Activated CD4-positive, alpha-beta T cell treated with anti-CD3 and anti-CD28 coated beads, Interleukin-2, amount 10 ng/mL, durations not matched to agents 7 days and 5 days (primary cell): ENCODE data around the gene GLRX5. TPM values are rescaled to one million over a fixed set of nuclear protein-coding genes. Genes with fewer than 3 reads are reported as not detected.
"Not testable (repeated sequence)": the region's sequence is repeated elsewhere in the genome, so short reads cannot be mapped to it uniquely, and the experiment has no call there.

Source experiments
- CTCF ChIA-PET: fragments of 350-600 bp; sonication (Branson Sonifier 250); formaldehyde crosslinking; loops from one replicate; lab custom pipeline; 2021; ENCODE audit warnings: antibody characterized with exemption; lab: Charles Lee
- POLR2A ChIA-PET: fragments of 350-600 bp; sonication (Branson Sonifier 250); formaldehyde crosslinking; loops from one replicate; lab custom pipeline; 2021; ENCODE audit warnings: antibody characterized with exemption; lab: Charles Lee
- DNase-seq: peaks from one replicate; pipeline ENCODE4 v3.0.0-alpha.2; 2020
- H3K27ac Mint-ChIP-seq: one replicate; pipeline ENCODE4 v1.8.0; 2021; ENCODE audit warnings: mild to moderate bottlenecking, moderate library complexity, mixed read lengths
- H3K27me3 Mint-ChIP-seq: one replicate; pipeline ENCODE4 v1.8.0; 2021; ENCODE audit warnings: mixed read lengths
- H3K36me3 Mint-ChIP-seq: one replicate; pipeline ENCODE4 v1.8.0; 2021; ENCODE audit warnings: low read depth, mixed read lengths
- H3K4me1 Mint-ChIP-seq: one replicate; pipeline ENCODE4 v1.8.0; 2021; ENCODE audit warnings: mixed read lengths
- H3K4me3 Mint-ChIP-seq: one replicate; pipeline ENCODE4 v1.8.0; 2021; ENCODE audit warnings: mild to moderate bottlenecking, moderate library complexity, mixed read lengths
- H3K9me3 Mint-ChIP-seq: one replicate; pipeline ENCODE4 v1.8.0; 2021; ENCODE audit warnings: mixed read lengths
- total RNA-seq, 2 experiments: library from RNA; stranded (reverse); gene quantifications; one replicate each; pipeline ENCODE4 v1.2.3, GENCODE V29; 2021

GLRX5 gene
- total RNA-seq, 2 experiments from 2014 or later, result 36.6 to 51.2 TPM

DNA sequence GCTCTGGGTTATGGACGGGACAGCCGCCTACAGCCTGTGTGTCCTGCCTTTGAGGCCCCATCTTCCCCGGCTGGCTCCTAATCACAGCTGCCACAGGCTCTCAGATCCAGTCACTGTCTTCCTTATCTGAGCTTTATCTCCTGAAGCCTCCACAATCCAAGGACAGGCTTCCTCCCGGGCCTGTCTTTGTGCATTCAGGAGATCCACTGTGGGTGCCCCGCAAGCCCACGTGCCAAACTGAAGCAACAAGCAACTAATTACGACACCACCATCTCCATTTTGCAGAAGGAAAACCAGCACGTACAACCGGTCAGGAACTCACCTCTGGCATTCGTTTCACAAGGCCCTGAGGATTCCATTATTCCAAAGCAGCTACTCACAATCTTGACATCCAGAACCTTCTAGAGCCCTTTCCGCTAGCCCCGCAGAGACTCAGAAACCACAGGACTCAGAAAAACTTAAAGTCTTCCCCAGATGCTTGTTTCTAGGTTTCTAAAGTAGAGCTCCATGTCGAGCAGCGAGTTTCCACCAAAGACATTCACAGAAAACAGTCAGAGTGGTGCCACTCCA is 32.4 kb upstream of the GLRX5 start:
- Mint-ChIP-seq H3K4me3 (no peak overlapping the region), H3K36me3 (peaks cover 52% of the 10 kb centered on the region), H3K27me3 (no peaks in the 10 kb centered on the region), H3K4me1 (peaks cover 77% of the 10 kb centered on the region), H3K27ac (no peak overlapping the region), H3K9me3 (no peaks in the 10 kb centered on the region)
- POLR2A ChIA-PET, result no interaction called here
- CTCF ChIA-PET, result interaction anchor here (2.7 kb wide), 1 partner anchor 10 kb away, joined by 8 read pairs; no protein-coding TSS in a partner anchor
- DNase-seq, result no peak

- peaks cover 81% of the 10 kb centered on the region for H3K4me1 Mint-ChIP-seq
- H3K4me3 Mint-ChIP-seq, result no peak overlapping the region
- no peak overlapping the region for H3K27ac Mint-ChIP-seq
- H3K36me3 Mint-ChIP-seq, result peaks cover 57% of the 10 kb centered on the region
- CTCF ChIA-PET, result interaction anchor here (1.0 to 2.7 kb wide), 2 partner anchors 9 to 19 kb away, joined by 3 to 8 read pairs; no protein-coding TSS in a partner anchor
- no peaks in the 10 kb centered on the region for H3K9me3 Mint-ChIP-seq
- no peaks in the 10 kb centered on the region for H3K27me3 Mint-ChIP-seq
- no peak for DNase-seq
- POLR2A ChIA-PET, result interaction anchor here (1.3 kb wide), 1 partner anchor 16 kb away, joined by 5 read pairs; no protein-coding TSS in a partner anchor
Measured at GRCh38 chr14:95503365-95504134, 31.3 kb upstream of the GLRX5 start.

- Mint-ChIP-seq H3K4me1 (peaks cover 77% of the 10 kb centered on the region), H3K9me3 (no peaks in the 10 kb centered on the region), H3K27me3 (no peaks in the 10 kb centered on the region), H3K27ac (peak overlapping the region; percentile 69), H3K4me3 (no peak overlapping the region), H3K36me3 (peaks cover 57% of the 10 kb centered on the region)
- CTCF ChIA-PET, result interaction anchor here (0.6 to 1.0 kb wide), 2 partner anchors 19 to 34 kb away, joined by 3 read pairs; no protein-coding TSS in a partner anchor
- POLR2A ChIA-PET, result interaction anchor here (0.7 to 1.3 kb wide), 2 partner anchors 8 to 15 kb away, joined by 3 to 5 read pairs; no protein-coding TSS in a partner anchor
- DNase-seq, result no peak
Measured at GRCh38 chr14:95504135-95505029, 30.5 kb upstream of the GLRX5 start.

GRCh38 chr14:95505030-95505589 is 29.7 kb upstream of the GLRX5 start:
- ChIA-PET POLR2A (interaction anchor here (0.7 to 1.3 kb wide), 2 partner anchors 9 to 14 kb away, joined by 3 to 5 read pairs; no protein-coding TSS in a partner anchor), CTCF (interaction anchor here (0.6 to 1.8 kb wide), 2 partner anchors 12 to 34 kb away, joined by 3 to 5 read pairs; no protein-coding TSS in a partner anchor)
- no peak for DNase-seq
- no peak overlapping the region for H3K4me3 Mint-ChIP-seq
- H3K36me3 Mint-ChIP-seq, result peaks cover 60% of the 10 kb centered on the region
- H3K9me3 Mint-ChIP-seq, result no peaks in the 10 kb centered on the region
- H3K4me1 Mint-ChIP-seq, result peaks cover 80% of the 10 kb centered on the region
- no peaks in the 10 kb centered on the region for H3K27me3 Mint-ChIP-seq
- H3K27ac Mint-ChIP-seq, result no peak overlapping the region

DNA sequence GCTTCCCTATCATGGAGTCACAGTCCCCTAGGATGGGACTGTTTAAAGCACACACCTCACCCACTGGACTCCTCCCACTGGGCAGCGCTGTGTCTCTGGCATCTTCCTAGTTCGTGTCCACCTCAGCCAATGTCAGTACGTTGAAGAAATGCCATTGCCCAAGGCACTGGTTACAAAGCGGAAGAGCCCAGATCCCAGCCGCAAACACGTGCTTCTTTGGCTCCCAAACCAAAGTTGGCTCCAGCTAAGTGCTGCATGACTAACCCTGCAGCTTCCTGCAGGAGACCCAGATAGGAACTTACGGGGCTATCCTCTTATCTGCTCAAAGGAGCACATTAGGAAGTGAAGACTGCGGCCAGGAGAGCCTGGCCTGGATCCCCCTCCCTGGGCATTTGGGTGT is 27.7 kb upstream of the GLRX5 start:
- peaks cover 64% of the 10 kb centered on the region for H3K36me3 Mint-ChIP-seq
- ChIA-PET POLR2A (no interaction called here), CTCF (interaction anchor here (1.1 to 2.3 kb wide), 4 partner anchors 8 to 20 kb away, joined by 4 to 5 read pairs (median 5); no protein-coding TSS in a partner anchor)
- H3K9me3 Mint-ChIP-seq, result no peaks in the 10 kb centered on the region
- H3K4me3 Mint-ChIP-seq, result no peak overlapping the region
- peaks cover 76% of the 10 kb centered on the region for H3K4me1 Mint-ChIP-seq
- no peak for DNase-seq
- H3K27ac Mint-ChIP-seq, result peak overlapping the region; percentile 60
- H3K27me3 Mint-ChIP-seq, result no peaks in the 10 kb centered on the region

- ChIA-PET POLR2A (no interaction called here), CTCF (interaction anchor here (2.3 kb wide), 1 partner anchor 11 kb away, joined by 5 read pairs; no protein-coding TSS in a partner anchor)
- no peak for DNase-seq
- H3K36me3 Mint-ChIP-seq, result peaks cover 60% of the 10 kb centered on the region
- H3K27me3 Mint-ChIP-seq, result no peaks in the 10 kb centered on the region
- H3K4me3 Mint-ChIP-seq, result no peak overlapping the region
- peaks cover 72% of the 10 kb centered on the region for H3K4me1 Mint-ChIP-seq
- peak overlapping the region; percentile 67 for H3K27ac Mint-ChIP-seq
- H3K9me3 Mint-ChIP-seq, result no peaks in the 10 kb centered on the region
Measured at GRCh38 chr14:95507701-95508103, 27.1 kb upstream of the GLRX5 start.

- Mint-ChIP-seq H3K4me1 (peaks cover 74% of the 10 kb centered on the region), H3K36me3 (peaks cover 65% of the 10 kb centered on the region), H3K4me3 (no peak overlapping the region), H3K27me3 (no peaks in the 10 kb centered on the region), H3K27ac (peak overlapping the region; percentile 67), H3K9me3 (no peaks in the 10 kb centered on the region)
- ChIA-PET CTCF (interaction anchor here (1.0 to 2.3 kb wide), 4 partner anchors 10 to 81 kb away, joined by 3 to 5 read pairs (median 4); no protein-coding TSS in a partner anchor), POLR2A (no interaction called here)
- no peak for DNase-seq
Measured at GRCh38 chr14:95508377-95508776, 26.5 kb upstream of the GLRX5 start.

GRCh38 chr14:95509495-95509894 is 25.4 kb upstream of the GLRX5 start:
- Mint-ChIP-seq H3K27ac (no peak overlapping the region), H3K36me3 (peaks cover 64% of the 10 kb centered on the region)
- CTCF ChIA-PET, result interaction anchor here (0.9 to 1.7 kb wide), 3 partner anchors 10 to 82 kb away, joined by 3 to 4 read pairs (median 4); no protein-coding TSS in a partner anchor

DNA sequence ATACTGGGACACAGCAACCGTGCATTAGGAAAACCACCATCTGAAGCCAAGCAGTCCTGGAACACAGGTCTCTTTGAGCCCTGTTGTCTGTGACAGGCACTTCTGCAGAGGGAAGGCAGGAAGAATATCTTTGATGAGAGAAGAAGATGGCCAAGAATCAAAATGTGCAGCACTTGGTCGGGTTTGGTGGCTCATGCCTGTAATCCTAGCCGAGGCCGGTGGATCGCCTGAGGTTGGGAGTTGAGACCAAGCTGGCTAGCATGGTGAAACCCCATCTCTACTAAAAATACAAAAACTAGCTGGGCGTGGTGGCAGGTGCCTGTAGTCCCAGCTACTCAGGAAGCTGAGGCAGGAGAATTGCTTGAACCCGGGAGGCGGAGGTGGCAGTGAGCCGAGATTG is 24.5 kb upstream of the GLRX5 start:
- CTCF ChIA-PET, result interaction anchor here (1.4 kb wide), 1 partner anchor 13 kb away, joined by 4 read pairs; no protein-coding TSS in a partner anchor
- H3K4me3 Mint-ChIP-seq, H3K27me3 Mint-ChIP-seq, H3K9me3 Mint-ChIP-seq, POLR2A ChIA-PET, DNase-seq: not testable (repeated sequence)
- Mint-ChIP-seq H3K4me1 (peaks cover 77% of the 10 kb centered on the region), H3K36me3 (peaks cover 63% of the 10 kb centered on the region), H3K27ac (peak overlapping the region; percentile 76)

More at GRCh38 chr14:95509495-95509894, 25.4 kb upstream of the GLRX5 start:
- H3K4me1 Mint-ChIP-seq, result peaks cover 78% of the 10 kb centered on the region
- no peak for DNase-seq
- no peaks in the 10 kb centered on the region for H3K27me3 Mint-ChIP-seq
- H3K9me3 Mint-ChIP-seq, result no peaks in the 10 kb centered on the region
- no peak overlapping the region for H3K4me3 Mint-ChIP-seq
- POLR2A ChIA-PET, result no interaction called here

DNA sequence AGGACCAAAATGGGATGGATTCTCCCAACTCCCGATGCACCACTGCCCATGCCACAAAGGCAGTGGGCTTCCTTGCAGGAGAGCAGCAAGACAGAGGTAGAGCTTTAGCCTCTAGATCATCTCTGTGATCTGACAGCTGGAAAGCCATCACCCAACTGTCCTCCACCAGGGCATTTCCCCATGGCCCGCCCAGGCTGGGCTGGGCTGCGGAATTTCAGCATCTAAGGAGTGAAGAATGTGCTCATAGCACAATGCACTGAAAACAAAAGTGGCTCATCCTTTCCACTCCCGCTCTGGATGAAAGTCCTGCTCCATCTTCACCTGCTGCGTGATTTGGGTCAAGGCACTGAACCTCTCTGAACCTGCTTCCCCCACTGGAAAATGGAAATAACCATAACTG is 24.0 kb upstream of the GLRX5 start:
- H3K4me1 Mint-ChIP-seq, result peaks cover 75% of the 10 kb centered on the region
- no peak for DNase-seq
- no peaks in the 10 kb centered on the region for H3K9me3 Mint-ChIP-seq
- no peak overlapping the region for H3K4me3 Mint-ChIP-seq
- ChIA-PET POLR2A (no interaction called here), CTCF (interaction anchor here (1.4 to 4.4 kb wide), 2 partner anchors 12 to 16 kb away, joined by 4 to 19 read pairs; no protein-coding TSS in a partner anchor)
- peaks cover 62% of the 10 kb centered on the region for H3K36me3 Mint-ChIP-seq
- no peak overlapping the region for H3K27ac Mint-ChIP-seq
- H3K27me3 Mint-ChIP-seq, result no peaks in the 10 kb centered on the region

DNA sequence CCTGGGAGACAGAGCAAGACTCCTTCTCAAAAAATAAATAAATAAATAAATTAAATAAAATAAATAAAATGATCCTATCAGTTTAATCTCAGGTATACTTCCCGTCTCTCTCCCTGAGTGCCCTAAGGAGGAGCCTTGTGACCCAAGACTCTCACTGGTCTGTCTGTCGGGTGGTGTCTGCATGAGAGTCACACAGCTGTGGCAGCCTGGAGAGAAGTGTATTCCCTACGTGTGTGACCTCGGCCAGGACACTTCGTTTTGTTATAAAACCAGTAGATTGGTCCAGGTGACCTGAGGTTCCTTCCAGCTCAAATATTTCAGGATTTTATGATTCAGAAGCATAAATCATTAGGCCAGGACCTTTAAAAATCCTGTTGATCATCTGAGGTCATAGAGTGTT is 23.2 kb upstream of the GLRX5 start:
- Mint-ChIP-seq H3K36me3 (peaks cover 56% of the 10 kb centered on the region), H3K4me3 (no peak overlapping the region)

More for the DNA sequence above, 23.2 kb upstream of the GLRX5 start:
- ChIA-PET CTCF (interaction anchor here (1.4 to 4.4 kb wide), 3 partner anchors 10 to 15 kb away, joined by 4 to 19 read pairs (median 8); no protein-coding TSS in a partner anchor), POLR2A (no interaction called here)
- H3K9me3 Mint-ChIP-seq, result no peaks in the 10 kb centered on the region
- no peak for DNase-seq
- H3K27me3 Mint-ChIP-seq, result no peaks in the 10 kb centered on the region
- peak overlapping the region; percentile 50 for H3K27ac Mint-ChIP-seq
- H3K4me1 Mint-ChIP-seq, result peaks cover 68% of the 10 kb centered on the region
